CD4-positive, alpha-beta T cell treated with Interferon alpha-2 for 1 hour (primary cell): ENCODE measurements around the gene PADI3.

Source experiments
- DNase-seq, 2 donors: peaks; one replicate each; pipeline ENCODE4 v3.0.0-alpha.2; 2020 to 2022

PADI3 gene

GRCh38 chr1:17244821-17245740 is 3.8 kb upstream of the PADI3 start:
- no peak for DNase-seq

- DNase-seq: no peak
Observed at GRCh38 chr1:17245816-17246325, 3.0 kb upstream of the PADI3 start.

GRCh38 chr1:17246971-17247370 is 1.9 kb upstream of the PADI3 start:
- DNase-seq: no peak

GRCh38 chr1:17250601-17251000 is 1.7 kb downstream of the PADI3 start:
- DNase-seq: peak in 1 of 2 donors; percentile 31

- no peak for DNase-seq
Observed at GRCh38 chr1:17251246-17251645, 2.3 kb downstream of the PADI3 start.

GRCh38 chr1:17251701-17252376 is 2.9 kb downstream of the PADI3 start:
- DNase-seq: no peak

- no peak for DNase-seq
Observed at GRCh38 chr1:17255336-17255735, 6.4 kb downstream of the PADI3 start.

- DNase-seq: no peak
Observed at GRCh38 chr1:17258116-17258757, 9.3 kb downstream of the PADI3 start.

GRCh38 chr1:17258758-17259130 is 9.8 kb downstream of the PADI3 start:
- DNase-seq: no peak

GRCh38 chr1:17259233-17259873 is 10.5 kb downstream of the PADI3 start:
- no peak for DNase-seq

GRCh38 chr1:17260264-17260663 is 11.4 kb downstream of the PADI3 start:
- DNase-seq: no peak

GRCh38 chr1:17260738-17261137 is 11.8 kb downstream of the PADI3 start:
- no peak for DNase-seq

GRCh38 chr1:17263936-17264335 is 15.0 kb downstream of the PADI3 start:
- DNase-seq: no peak

- DNase-seq: no peak
Observed at GRCh38 chr1:17264470-17264869, 15.6 kb downstream of the PADI3 start.

- no peak for DNase-seq
Observed at GRCh38 chr1:17265162-17265561, 16.3 kb downstream of the PADI3 start.

- DNase-seq: no peak
Observed at GRCh38 chr1:17265950-17266349, 17.1 kb downstream of the PADI3 start.

GRCh38 chr1:17270891-17271765 is 22.2 kb downstream of the PADI3 start:
- no peak for DNase-seq

GRCh38 chr1:17272066-17272465 is 23.2 kb downstream of the PADI3 start:
- DNase-seq: no peak

GRCh38 chr1:17272646-17273045 is 23.7 kb downstream of the PADI3 start:
- DNase-seq: no peak

- no peak for DNase-seq
Observed at GRCh38 chr1:17273096-17273495, 24.2 kb downstream of the PADI3 start.

GRCh38 chr1:17274186-17275170 is 25.6 kb downstream of the PADI3 start:
- peak; percentile 15 to 29 for DNase-seq
